Aorta (tissue), 5 donors: ENCODE results near the gene SORBS1. TPM values are rescaled to one million over a fixed set of nuclear protein-coding genes. Genes with fewer than 3 reads are reported as not detected.

Experiments used
- ATAC-seq: fragments of 200-7000 bp; cut with Tn5 transposase; one replicate; pipeline ENCODE4 v1.9.1; 2022; ENCODE audit warnings: moderate library complexity; ENCODE audit not compliant: low FRiP score
- DNase-seq, 2 donors: peaks; one replicate each; pipeline ENCODE4 v3.0.0-alpha.2; 2020
- H3K27ac ChIP-seq, 2 donors: one replicate each; pipeline ENCODE4 v1.5.1; 2013; ENCODE audit warnings: low read length in 2 of 2, mild to moderate bottlenecking in 2 of 2, moderate library complexity in 2 of 2, control low read depth in 1 of 2, inconsistent platforms in 1 of 2, low read depth in 1 of 2
- H3K27me3 ChIP-seq, 2 donors: one replicate each; pipeline ENCODE4 v1.6.1; 2013; ENCODE audit warnings: control low read depth in 1 of 2, low read length in 1 of 2, mild to moderate bottlenecking in 1 of 2, moderate library complexity in 1 of 2; ENCODE audit not compliant: insufficient read depth in 2 of 2, control insufficient read depth in 1 of 2
- H3K36me3 ChIP-seq, 2 donors: one replicate each; pipeline ENCODE4 v1.6.1; 2013; ENCODE audit warnings: control low read depth in 1 of 2, low read length in 1 of 2, mild to moderate bottlenecking in 1 of 2; ENCODE audit not compliant: insufficient read depth in 2 of 2, control insufficient read depth in 1 of 2
- H3K4me1 ChIP-seq, 2 donors: one replicate each; pipeline ENCODE4 v1.6.1; 2013; ENCODE audit warnings: low read length in 2 of 2, control low read depth in 1 of 2, mild to moderate bottlenecking in 1 of 2, moderate library complexity in 1 of 2; ENCODE audit not compliant: insufficient read depth in 2 of 2, control insufficient read depth in 1 of 2
- H3K4me3 ChIP-seq, 2 donors: one replicate each; pipeline ENCODE4 v1.5.1; 2013; ENCODE audit warnings: low read length in 2 of 2, control low read depth in 1 of 2, mild to moderate bottlenecking in 1 of 2
- H3K9me3 ChIP-seq: one replicate; pipeline ENCODE4 v1.6.1; 2013; ENCODE audit warnings: mild to moderate bottlenecking, low read length; ENCODE audit not compliant: control insufficient read depth
- WGBS, 2 donors: extraction: QIAGEN DNeasy Blood & Tissue Kit; methylation state at CpG; one replicate each; pipeline ENCODE4 v1.1.7; 2013; 5-methylcytosine and 5-hydroxymethylcytosine counted together
- intact Hi-C, 2 donors: fragments of 100-400 bp; cut with DNase I; formaldehyde crosslinking; loops; one replicate each; pipeline versions ENCODE4 v1.14.2 to v1.15.0; 2022
- polyA plus RNA-seq, 2 donors: library from polyadenylated mRNA; stranded (reverse); fragments of 200-250 nt; gene quantifications; one replicate each; pipeline ENCODE4 v1.2.3, GENCODE V29; 2013
- total RNA-seq, 2 donors: library from RNA; stranded (reverse); fragmentation: NEBNext Ultra II Directional; extraction: Animal tissue kit (Norgen Biotek cat#: 25700); gene quantifications; one replicate each; pipeline ENCODE4 v1.2.1, GENCODE V29; 2021
- donor health status: healthy with polysubstance abuse.
- donor health status: Bipolar disorder and iron deficiency.
- donor health status: DM: no; HTN: no; CAD: no.
- donor health status: DM: no; HTN: no; CAD: no.
- donor health status: DM: yes; HTN: yes; CAD: no.

Gene SORBS1
- total and polyA plus RNA-seq, 4 donors = 371 to 1,478 (median 482) TPM

DNA sequence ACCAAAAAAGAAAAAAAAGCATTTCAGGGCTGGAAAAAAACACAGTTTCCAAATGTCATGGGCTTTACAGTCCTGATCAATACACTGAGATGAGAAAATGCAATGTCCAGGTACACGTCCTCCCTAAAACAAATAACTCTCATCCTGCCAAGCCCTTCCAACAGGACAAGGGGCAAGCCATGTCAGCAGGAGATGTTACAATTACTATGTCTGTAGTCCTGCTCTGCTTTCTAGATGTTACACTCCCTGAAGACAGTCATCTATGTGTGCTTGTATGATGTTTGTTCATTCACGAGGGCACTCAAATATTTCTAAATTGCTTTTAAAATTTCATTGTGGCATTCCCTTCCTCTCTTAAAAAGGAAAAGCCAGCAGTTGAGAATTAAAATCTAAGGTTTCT lies 103.2 kb downstream of the SORBS1 start:
- ATAC-seq (no peak), DNase-seq (no peak)
- peaks cover 12% of the 10 kb centered on the region in 2 donors for H3K4me1 ChIP-seq
- H3K4me3 ChIP-seq = no peak overlapping the region
- intact Hi-C loops = no loop called here
- peaks cover 3 to 10% of the 10 kb centered on the region in 2 donors for H3K36me3 ChIP-seq
- WGBS, 2 donors = 35 to 43% methylated on average over 2 of the region's 2 CpGs
- peak overlapping the region; percentile 80 to 84 for H3K27ac ChIP-seq
- no peaks in the 10 kb centered on the region for H3K9me3 ChIP-seq
- no peaks in the 10 kb centered on the region for H3K27me3 ChIP-seq

DNA sequence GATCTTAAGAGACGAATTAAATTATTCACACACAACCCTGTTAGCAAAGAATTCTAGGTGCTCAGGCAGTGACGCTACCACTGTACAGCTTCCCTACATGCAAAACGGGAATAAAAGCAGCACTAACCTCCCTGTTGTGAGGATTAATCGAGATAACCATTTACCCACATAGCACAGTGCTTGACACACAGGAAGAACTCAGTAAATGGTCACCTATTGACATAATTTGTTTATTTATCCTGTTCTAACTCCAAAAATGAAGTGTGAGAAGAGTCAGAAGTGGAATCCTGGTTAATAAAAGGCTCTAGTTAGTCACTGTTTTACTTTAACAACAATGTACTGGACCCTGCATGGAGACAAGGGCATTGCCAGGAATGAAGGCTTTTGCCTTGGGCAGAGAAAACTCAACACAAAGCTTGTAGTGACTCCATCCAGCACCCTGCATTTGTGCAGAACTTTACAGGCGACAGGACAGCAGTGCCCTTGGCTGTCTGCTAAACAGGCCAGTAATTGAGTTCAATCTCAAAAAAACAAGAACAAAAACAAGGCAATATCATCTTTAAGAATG lies 103.8 kb downstream of the SORBS1 start:
- WGBS, 2 donors = 25 to 32% methylated on average over 5 of the region's 5 CpGs
- H3K9me3 ChIP-seq = no peaks in the 10 kb centered on the region
- ATAC-seq (no peak), DNase-seq (no peak)
- intact Hi-C loops = no loop called here
- H3K4me1 ChIP-seq = peaks cover 6 to 10% of the 10 kb centered on the region in 2 donors
- no peaks in the 10 kb centered on the region for H3K27me3 ChIP-seq
- no peak overlapping the region for H3K4me3 ChIP-seq
- peak overlapping the region; percentile 83 to 84 for H3K27ac ChIP-seq
- peaks cover 3 to 8% of the 10 kb centered on the region in 2 donors for H3K36me3 ChIP-seq

DNA sequence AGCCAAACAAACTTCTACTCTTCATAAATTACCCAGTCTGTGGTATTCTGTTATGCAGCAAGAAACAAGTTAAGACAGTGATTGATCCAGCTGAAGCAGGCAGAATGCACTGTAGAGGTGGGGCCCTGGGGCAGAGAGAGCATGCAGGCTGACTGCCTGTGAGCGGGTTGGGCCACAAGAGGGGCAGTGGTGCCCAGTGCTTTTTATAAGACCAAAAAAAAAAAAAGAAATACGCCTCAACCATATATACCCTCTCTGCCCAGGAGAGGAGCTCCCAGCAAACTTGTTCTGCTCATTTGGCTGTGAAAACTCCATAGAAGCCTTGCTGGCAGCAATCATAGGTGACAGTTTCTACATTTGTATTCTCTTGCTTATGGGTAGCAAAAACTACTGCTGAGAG lies 104.7 kb downstream of the SORBS1 start:
- no peak for ATAC-seq
- Histone ChIP-seq H3K36me3 (peaks cover 3 to 8% of the 10 kb centered on the region in 2 donors), H3K9me3 (no peaks in the 10 kb centered on the region), H3K4me1 (peaks cover 11% of the 10 kb centered on the region in 2 donors), H3K4me3 (no peak overlapping the region), H3K27me3 (no peaks in the 10 kb centered on the region), H3K27ac (peak overlapping the region; percentile 4 to 85)
- WGBS, 2 donors = 38 to 65% methylated on average over 2 of the region's 2 CpGs
- intact Hi-C loops = no loop called here
- no peak for DNase-seq

- 73% methylated on average over 4 of the region's 4 CpGs for WGBS, 2 donors
- intact Hi-C loops = no loop called here
- H3K4me1 ChIP-seq = peaks cover 11 to 15% of the 10 kb centered on the region in 2 donors
- DNase-seq (no peak), ATAC-seq (no peak)
- no peaks in the 10 kb centered on the region for H3K9me3 ChIP-seq
- H3K27ac ChIP-seq = peak overlapping the region; percentile 61 to 68
- no peak overlapping the region for H3K4me3 ChIP-seq
- H3K36me3 ChIP-seq = peaks cover 3 to 7% of the 10 kb centered on the region in 2 donors
- no peaks in the 10 kb centered on the region for H3K27me3 ChIP-seq
Measured at GRCh38 chr10:95454940-95455339, 106.2 kb downstream of the SORBS1 start.

DNA sequence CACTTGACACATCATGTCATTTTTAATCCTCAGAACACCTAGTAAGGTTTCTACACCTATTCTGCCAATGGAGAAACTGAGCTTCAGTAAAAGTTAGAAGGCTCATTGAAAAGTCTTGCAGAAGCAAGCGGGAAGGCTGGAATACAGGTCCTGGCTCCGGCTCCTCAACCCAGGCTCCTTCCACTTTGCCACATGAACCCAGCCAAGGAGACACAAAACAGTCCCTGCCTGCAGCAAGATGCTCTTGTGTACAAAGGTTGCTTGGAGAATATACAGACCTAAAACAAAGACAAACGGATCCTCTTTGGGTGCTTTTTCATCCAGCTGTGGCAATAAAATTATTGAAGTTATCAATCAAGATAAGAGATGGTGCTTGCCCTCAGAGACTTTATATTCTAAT lies 106.8 kb downstream of the SORBS1 start:
- intact Hi-C loops = no loop called here
- WGBS, 2 donors = 60 to 70% methylated on average over 3 of the region's 3 CpGs
- no peaks in the 10 kb centered on the region for H3K9me3 ChIP-seq
- ATAC-seq = no peak
- H3K27me3 ChIP-seq = no peaks in the 10 kb centered on the region
- H3K4me1 ChIP-seq = peaks cover 11 to 15% of the 10 kb centered on the region in 2 donors
- DNase-seq = no peak
- peaks cover 2 to 3% of the 10 kb centered on the region in 2 donors for H3K36me3 ChIP-seq
- no peak overlapping the region for H3K4me3 ChIP-seq
- H3K27ac ChIP-seq = peak overlapping the region; percentile 51 to 59

DNA sequence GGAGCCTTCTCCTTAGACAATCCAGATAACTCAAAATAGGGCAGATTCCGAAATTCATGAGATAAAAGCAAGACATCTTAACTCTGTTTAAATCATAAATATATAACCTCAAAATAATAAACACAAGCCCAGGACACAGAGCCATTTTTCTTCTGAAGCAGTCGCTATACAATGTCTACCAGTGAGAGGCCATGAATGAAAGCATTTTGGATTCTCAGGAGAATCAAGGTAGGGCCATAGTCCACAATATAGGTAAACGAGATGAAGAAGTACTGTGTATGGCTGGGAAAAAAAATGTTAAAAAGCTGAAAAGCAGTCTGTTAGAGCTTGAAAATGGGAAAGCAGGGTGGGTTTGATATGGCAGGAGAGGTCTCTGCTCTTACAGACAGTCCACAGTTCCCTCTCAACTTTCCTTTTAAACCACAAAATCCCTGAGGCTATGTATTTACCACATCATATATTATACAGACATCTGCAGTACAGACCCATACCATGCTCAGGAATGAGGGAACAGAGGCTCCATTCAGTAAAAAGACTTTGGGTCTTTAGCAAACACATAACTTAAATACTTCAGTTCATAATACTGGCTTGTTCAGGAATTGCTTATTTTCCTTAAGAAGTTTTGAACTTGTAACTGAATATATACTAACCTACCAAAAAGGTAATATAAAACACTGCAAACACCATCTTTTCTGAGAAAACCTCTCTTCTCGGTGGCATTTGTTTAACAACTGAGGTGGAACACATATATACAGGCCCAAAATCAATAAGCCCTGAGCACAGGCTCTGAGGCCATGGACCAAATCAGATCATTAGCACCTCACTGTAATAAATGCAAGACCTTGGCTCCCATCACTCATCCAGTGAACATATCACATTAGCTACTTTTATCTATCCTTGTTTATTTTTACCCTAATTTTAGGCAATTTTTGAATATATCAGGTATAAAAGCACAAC lies 109.3 kb downstream of the SORBS1 start:
- DNase-seq = no peak
- intact Hi-C loops = no loop called here
- no peaks in the 10 kb centered on the region for H3K27me3 ChIP-seq
- H3K36me3 ChIP-seq = no peaks in the 10 kb centered on the region
- WGBS, 2 donors = 8 to 12% methylated on average over 4 of the region's 4 CpGs
- peaks cover 15 to 16% of the 10 kb centered on the region in 2 donors for H3K4me1 ChIP-seq
- no peak for ATAC-seq
- no peaks in the 10 kb centered on the region for H3K9me3 ChIP-seq
- H3K27ac ChIP-seq = peak overlapping the region; percentile 98 to 100
- no peak overlapping the region for H3K4me3 ChIP-seq

DNA sequence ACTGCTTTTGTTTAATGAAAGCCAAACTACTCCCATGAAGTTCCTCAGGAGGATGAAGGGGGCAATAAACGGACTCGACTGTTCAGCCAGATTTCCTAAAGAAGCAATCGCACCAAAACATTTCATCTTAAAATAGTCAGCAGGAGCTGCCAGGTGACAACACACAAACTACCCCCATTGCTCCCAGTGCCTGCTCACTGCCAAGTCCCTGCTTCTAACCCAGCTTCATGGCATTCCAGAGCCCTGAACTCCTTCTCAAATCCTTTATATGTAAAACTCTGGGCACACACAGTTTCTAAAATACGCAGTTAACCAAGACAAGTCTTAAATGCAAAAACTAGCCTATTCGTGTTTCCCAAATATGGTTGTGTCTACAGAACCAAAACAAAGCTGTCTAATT lies 110.0 kb downstream of the SORBS1 start:
- Histone ChIP-seq H3K9me3 (no peaks in the 10 kb centered on the region), H3K36me3 (no peaks in the 10 kb centered on the region), H3K4me3 (no peak overlapping the region), H3K27ac (peak overlapping the region; percentile 88 to 99), H3K27me3 (no peaks in the 10 kb centered on the region), H3K4me1 (peaks cover 18% of the 10 kb centered on the region in 2 donors)
- ATAC-seq (peak; percentile 68), DNase-seq (peak in 1 of 2 donors; percentile 67)
- WGBS, 2 donors = 2 to 5% methylated on average over 5 of the region's 5 CpGs
- intact Hi-C loops = no loop called here

DNA sequence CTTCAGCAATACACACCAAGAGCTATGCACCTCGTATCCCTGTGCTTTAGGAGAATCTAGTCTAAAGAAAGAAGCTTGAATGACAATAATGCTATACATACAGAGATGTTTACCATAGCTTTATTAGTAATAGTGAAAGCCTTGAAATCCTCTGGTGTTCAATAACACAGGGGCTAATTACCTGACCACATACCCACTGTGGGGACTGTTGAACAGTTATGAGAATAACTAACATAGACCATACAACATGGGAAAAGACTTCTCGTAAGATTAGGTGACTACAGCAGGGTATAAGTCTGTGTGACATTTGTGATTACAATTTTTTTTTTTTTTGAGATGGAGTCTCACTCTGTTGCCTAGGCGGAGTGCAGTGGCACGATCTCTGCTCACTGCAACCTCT lies 111.0 kb downstream of the SORBS1 start:
- Histone ChIP-seq H3K9me3 (no peaks in the 10 kb centered on the region), H3K27ac (peak overlapping the region; percentile 64 to 88), H3K4me1 (peaks cover 16 to 21% of the 10 kb centered on the region in 2 donors), H3K36me3 (no peaks in the 10 kb centered on the region), H3K27me3 (no peaks in the 10 kb centered on the region), H3K4me3 (no peak overlapping the region)
- DNase-seq (no peak), ATAC-seq (no peak)
- 64 to 68% methylated on average over 4 of the region's 4 CpGs for WGBS, 2 donors
- intact Hi-C loops = no loop called here
